SK-N-SH treated with all-trans-retinoic acid at 6 μM for 48 hours (cell line): ENCODE data around the gene PTPRD.

Experiments
- ATAC-seq: fragments of 200-7000 bp; cut with Tn5 transposase; 3 replicates; pipeline ENCODE4 v1.9.1; 2020; ENCODE audit warnings: mild to moderate bottlenecking, moderate library complexity
- ARNTL ChIP-seq: fragments of 450-650 bp; formaldehyde crosslinking; IDR thresholded peaks from 2 replicates; pipeline ENCODE4 v1.5.0; 2020; ENCODE audit warnings: low read depth, mild to moderate bottlenecking, moderate library complexity, borderline replicate concordance
- BACH2 ChIP-seq: fragments of 250-450 bp; sonication (Bioruptor Pico); IDR thresholded peaks from 2 replicates; pipeline ENCODE4 v1.9.0; 2021; ENCODE audit warnings: mild to moderate bottlenecking, borderline replicate concordance
- CSDC2 ChIP-seq: fragments of 250-450 bp; sonication (Bioruptor Pico); IDR thresholded peaks from 2 replicates; pipeline ENCODE4 v1.5.0; 2020; ENCODE audit warnings: mild to moderate bottlenecking, moderate library complexity
- ESRRG ChIP-seq: fragments of 250-450 bp; sonication (Bioruptor Pico); IDR thresholded peaks from 2 replicates; pipeline ENCODE4 v1.6.1; 2021; ENCODE audit warnings: mild to moderate bottlenecking
- GLIS3 ChIP-seq: fragments of 250-450 bp; sonication (Bioruptor Pico); IDR thresholded peaks from 2 replicates; pipeline ENCODE4 v1.5.0; 2020; ENCODE audit warnings: mild to moderate bottlenecking, moderate library complexity
- ISL1 ChIP-seq: fragments of 250-450 bp; sonication (Bioruptor Pico); IDR thresholded peaks from 2 replicates; pipeline ENCODE4 v2.1.2; 2022; ENCODE audit warnings: mild to moderate bottlenecking, moderate library complexity
- OSR1 ChIP-seq: fragments of 250-450 bp; sonication (Bioruptor Pico); IDR thresholded peaks from 2 replicates; pipeline ENCODE4 v1.8.0; 2022; ENCODE audit warnings: moderate library complexity, mild to moderate bottlenecking, inconsistent platforms
- PPARA ChIP-seq: fragments of 250-450 bp; sonication (Bioruptor Pico); IDR thresholded peaks from 2 replicates; pipeline ENCODE4 v1.5.0; 2020; ENCODE audit warnings: mild to moderate bottlenecking, borderline replicate concordance
- RARB ChIP-seq: fragments of 250-450 bp; sonication (Bioruptor Pico); IDR thresholded peaks from 2 replicates; pipeline ENCODE4 v1.8.0; 2021; ENCODE audit warnings: mild to moderate bottlenecking, moderate library complexity
- SNAI2 ChIP-seq: fragments of 250-450 bp; sonication (Bioruptor Pico); IDR thresholded peaks from 2 replicates; pipeline ENCODE4 v1.5.0; 2020; ENCODE audit warnings: mild to moderate bottlenecking, moderate library complexity
- TCF4 ChIP-seq: fragments of 250-450 bp; sonication (Bioruptor Pico); IDR thresholded peaks from 2 replicates; pipeline ENCODE4 v1.8.0; 2021; ENCODE audit warnings: mild to moderate bottlenecking, moderate library complexity, borderline replicate concordance
- TOX ChIP-seq: fragments of 250-450 bp; sonication (Bioruptor Pico); IDR thresholded peaks from 2 replicates; pipeline ENCODE4 v1.8.0; 2021; ENCODE audit warnings: mild to moderate bottlenecking, moderate library complexity, borderline replicate concordance
- TSHZ2 ChIP-seq: fragments of 250-450 bp; sonication (Bioruptor Pico); IDR thresholded peaks from 2 replicates; pipeline ENCODE4 v1.5.0; 2020; ENCODE audit warnings: mild to moderate bottlenecking, moderate library complexity
- ZC3H10 ChIP-seq: fragments of 250-450 bp; sonication (Bioruptor Pico); IDR thresholded peaks from 2 replicates; pipeline ENCODE4 v1.5.1; 2021; ENCODE audit warnings: mild to moderate bottlenecking, moderate library complexity
- ZFP3 ChIP-seq: fragments of 250-450 bp; sonication (Bioruptor Pico); IDR thresholded peaks from 2 replicates; pipeline ENCODE4 v1.5.0; 2020; ENCODE audit warnings: mild to moderate bottlenecking, moderate library complexity
- ZFP30 ChIP-seq: fragments of 450-650 bp; formaldehyde crosslinking; IDR thresholded peaks from 2 replicates; pipeline ENCODE4 v1.5.0; 2022; ENCODE audit warnings: mild to moderate bottlenecking, moderate library complexity
- ZNF565 ChIP-seq: fragments of 450-650 bp; formaldehyde crosslinking; conservative IDR thresholded peaks from 2 replicates; pipeline ENCODE4 v1.5.0; 2020; ENCODE audit warnings: low read depth, mild to moderate bottlenecking, moderate library complexity
- ZNF70 ChIP-seq: fragments of 450-650 bp; formaldehyde crosslinking; IDR thresholded peaks from 2 replicates; pipeline ENCODE4 v1.5.0; 2020; ENCODE audit warnings: mild to moderate bottlenecking, moderate library complexity
- ZNF8 ChIP-seq: fragments of 450-650 bp; formaldehyde crosslinking; IDR thresholded peaks from 2 replicates; pipeline ENCODE4 v1.5.0; 2020; ENCODE audit warnings: mild to moderate bottlenecking, moderate library complexity
- TF ChIP-seq, protein P1 (sequence below): fragments of 250-450 bp; sonication (Bioruptor Pico); IDR thresholded peaks from 2 replicates; pipeline ENCODE4 v1.5.1; 2020; ENCODE audit warnings: low read depth, mild to moderate bottlenecking, moderate library complexity
- TF ChIP-seq, protein P2 (sequence below): fragments of 250-450 bp; sonication (Bioruptor Pico); IDR thresholded peaks from 2 replicates; pipeline ENCODE4 v1.5.1; 2021; ENCODE audit warnings: mild to moderate bottlenecking, moderate library complexity
- TF ChIP-seq, protein P3 (sequence below): fragments of 250-450 bp; sonication (Bioruptor Pico); IDR thresholded peaks from 2 replicates; pipeline ENCODE4 v1.8.0; 2021; ENCODE audit warnings: low read depth, mild to moderate bottlenecking, moderate library complexity, borderline replicate concordance

PTPRD gene

GRCh38 chr9:8738945-8739344 lies 1873.9 kb downstream of the PTPRD start:
- TF ChIP-seq ZC3H10 (no peak), ARNTL (CRISPR knock-in tag) (no peak), GLIS3 (CRISPR knock-in tag) (no peak), SNAI2 (CRISPR knock-in tag) (no peak), ZFP3 (CRISPR knock-in tag) (no peak), ZNF565 (no peak), ZNF8 (no peak), TCF4 (CRISPR knock-in tag) (no peak), ZNF70 (CRISPR knock-in tag) (no peak), ESRRG (CRISPR knock-in tag) (no peak), BACH2 (CRISPR knock-in tag) (no peak), TOX (no peak), CSDC2 (CRISPR knock-in tag) (no peak), RARB (CRISPR knock-in tag) (no peak), PPARA (no peak), OSR1 (CRISPR knock-in tag) (no peak)
- TF ChIP-seq, protein P1, sequence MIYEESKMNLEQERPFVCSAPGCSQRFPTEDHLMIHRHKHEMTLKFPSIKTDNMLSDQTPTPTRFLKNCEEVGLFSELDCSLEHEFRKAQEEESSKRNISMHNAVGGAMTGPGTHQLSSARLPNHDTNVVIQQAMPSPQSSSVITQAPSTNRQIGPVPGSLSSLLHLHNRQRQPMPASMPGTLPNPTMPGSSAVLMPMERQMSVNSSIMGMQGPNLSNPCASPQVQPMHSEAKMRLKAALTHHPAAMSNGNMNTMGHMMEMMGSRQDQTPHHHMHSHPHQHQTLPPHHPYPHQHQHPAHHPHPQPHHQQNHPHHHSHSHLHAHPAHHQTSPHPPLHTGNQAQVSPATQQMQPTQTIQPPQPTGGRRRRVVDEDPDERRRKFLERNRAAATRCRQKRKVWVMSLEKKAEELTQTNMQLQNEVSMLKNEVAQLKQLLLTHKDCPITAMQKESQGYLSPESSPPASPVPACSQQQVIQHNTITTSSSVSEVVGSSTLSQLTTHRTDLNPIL = no peak
- TF ChIP-seq, protein P2, sequence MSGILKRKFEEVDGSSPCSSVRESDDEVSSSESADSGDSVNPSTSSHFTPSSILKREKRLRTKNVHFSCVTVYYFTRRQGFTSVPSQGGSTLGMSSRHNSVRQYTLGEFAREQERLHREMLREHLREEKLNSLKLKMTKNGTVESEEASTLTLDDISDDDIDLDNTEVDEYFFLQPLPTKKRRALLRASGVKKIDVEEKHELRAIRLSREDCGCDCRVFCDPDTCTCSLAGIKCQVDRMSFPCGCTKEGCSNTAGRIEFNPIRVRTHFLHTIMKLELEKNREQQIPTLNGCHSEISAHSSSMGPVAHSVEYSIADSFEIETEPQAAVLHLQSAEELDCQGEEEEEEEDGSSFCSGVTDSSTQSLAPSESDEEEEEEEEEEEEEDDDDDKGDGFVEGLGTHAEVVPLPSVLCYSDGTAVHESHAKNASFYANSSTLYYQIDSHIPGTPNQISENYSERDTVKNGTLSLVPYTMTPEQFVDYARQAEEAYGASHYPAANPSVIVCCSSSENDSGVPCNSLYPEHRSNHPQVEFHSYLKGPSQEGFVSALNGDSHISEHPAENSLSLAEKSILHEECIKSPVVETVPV (CRISPR knock-in tag) = no peak
- ATAC-seq = no peak

- no peak for ATAC-seq
- TF ChIP-seq GLIS3 (CRISPR knock-in tag) (no peak), TOX (no peak), ZFP3 (CRISPR knock-in tag) (no peak), SNAI2 (CRISPR knock-in tag) (no peak), ARNTL (CRISPR knock-in tag) (no peak), ZFP30 (CRISPR knock-in tag) (no peak), ESRRG (CRISPR knock-in tag) (no peak), TCF4 (CRISPR knock-in tag) (no peak), ISL1 (CRISPR knock-in tag) (no peak), RARB (CRISPR knock-in tag) (no peak), CSDC2 (CRISPR knock-in tag) (no peak), TSHZ2 (CRISPR knock-in tag) (no peak), OSR1 (CRISPR knock-in tag) (no peak), ZNF8 (no peak)
- TF ChIP-seq, protein P2 (CRISPR knock-in tag) = no peak
- TF ChIP-seq, protein P1 = no peak
- TF ChIP-seq, protein P3, sequence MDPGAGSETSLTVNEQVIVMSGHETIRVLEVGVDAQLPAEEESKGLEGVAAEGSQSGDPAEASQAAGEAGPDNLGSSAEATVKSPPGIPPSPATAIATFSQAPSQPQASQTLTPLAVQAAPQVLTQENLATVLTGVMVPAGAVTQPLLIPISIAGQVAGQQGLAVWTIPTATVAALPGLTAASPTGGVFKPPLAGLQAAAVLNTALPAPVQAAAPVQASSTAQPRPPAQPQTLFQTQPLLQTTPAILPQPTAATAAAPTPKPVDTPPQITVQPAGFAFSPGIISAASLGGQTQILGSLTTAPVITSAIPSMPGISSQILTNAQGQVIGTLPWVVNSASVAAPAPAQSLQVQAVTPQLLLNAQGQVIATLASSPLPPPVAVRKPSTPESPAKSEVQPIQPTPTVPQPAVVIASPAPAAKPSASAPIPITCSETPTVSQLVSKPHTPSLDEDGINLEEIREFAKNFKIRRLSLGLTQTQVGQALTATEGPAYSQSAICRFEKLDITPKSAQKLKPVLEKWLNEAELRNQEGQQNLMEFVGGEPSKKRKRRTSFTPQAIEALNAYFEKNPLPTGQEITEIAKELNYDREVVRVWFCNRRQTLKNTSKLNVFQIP (CRISPR knock-in tag) = no peak
- TF ChIP-seq, all 23 proteins: peak for 0
These were observed 1876.0 kb downstream of the PTPRD start for GRCh38 chr9:8736805-8737204.
